ENCODE measurements around the gene SERPINE2. TPM values are rescaled to one million over a fixed set of nuclear protein-coding genes. Genes with fewer than 3 reads are reported as not detected.
A peak's percentile ranks its signal among the peaks of the same experiment; 100 is the strongest.

Gene SERPINE2
- total RNA-seq, 4 donors from 2014 or later, result 4.9 to 37.4 (median 15.8) TPM

DNA sequence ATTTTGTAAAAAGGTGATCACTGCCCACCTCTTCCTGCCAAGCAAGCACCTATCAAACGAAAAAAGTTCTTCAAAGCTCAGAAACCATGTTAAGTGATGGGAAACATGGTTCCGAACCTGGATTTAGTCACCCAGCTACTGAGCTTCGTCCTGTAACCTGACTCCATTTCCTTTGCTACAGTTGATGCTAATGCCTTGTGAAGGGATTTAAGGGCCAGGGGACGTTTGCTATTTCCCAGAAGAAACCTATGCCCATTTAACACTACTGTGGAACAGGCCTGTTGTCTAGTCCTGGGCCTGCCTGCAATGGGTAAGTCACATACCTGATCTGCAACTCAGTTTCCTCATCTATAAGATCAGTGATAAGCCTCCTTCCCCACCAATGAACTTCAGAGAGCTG, 14.8 kb downstream of the SERPINE2 start:
- H3K9me3 ChIP-seq, result no peaks in the 10 kb centered on the region
- intact Hi-C loops (cut with DNase I; ENCODE audit: low total_unique reads), result no loop called here
- in situ Hi-C loops (cut with MboI; ENCODE audit: low pct_ligation_motif_present in 1 of 4, low pct_unique_long_range_greater_than_20kb in 1 of 4, low sequenced_read_pairs in 3 of 4), result no loop called here
- no peak overlapping the region for H3K27ac ChIP-seq
- TF ChIP-seq POLR2A (IDR thresholded peaks at IDR 0.05) (no peak), EP300 (IDR thresholded peaks at IDR 0.05; ENCODE audit: low read depth) (no peak), POLR2AphosphoS5 (IDR thresholded peaks at IDR 0.05) (no peak)
- TF ChIP-seq, protein P1, sequence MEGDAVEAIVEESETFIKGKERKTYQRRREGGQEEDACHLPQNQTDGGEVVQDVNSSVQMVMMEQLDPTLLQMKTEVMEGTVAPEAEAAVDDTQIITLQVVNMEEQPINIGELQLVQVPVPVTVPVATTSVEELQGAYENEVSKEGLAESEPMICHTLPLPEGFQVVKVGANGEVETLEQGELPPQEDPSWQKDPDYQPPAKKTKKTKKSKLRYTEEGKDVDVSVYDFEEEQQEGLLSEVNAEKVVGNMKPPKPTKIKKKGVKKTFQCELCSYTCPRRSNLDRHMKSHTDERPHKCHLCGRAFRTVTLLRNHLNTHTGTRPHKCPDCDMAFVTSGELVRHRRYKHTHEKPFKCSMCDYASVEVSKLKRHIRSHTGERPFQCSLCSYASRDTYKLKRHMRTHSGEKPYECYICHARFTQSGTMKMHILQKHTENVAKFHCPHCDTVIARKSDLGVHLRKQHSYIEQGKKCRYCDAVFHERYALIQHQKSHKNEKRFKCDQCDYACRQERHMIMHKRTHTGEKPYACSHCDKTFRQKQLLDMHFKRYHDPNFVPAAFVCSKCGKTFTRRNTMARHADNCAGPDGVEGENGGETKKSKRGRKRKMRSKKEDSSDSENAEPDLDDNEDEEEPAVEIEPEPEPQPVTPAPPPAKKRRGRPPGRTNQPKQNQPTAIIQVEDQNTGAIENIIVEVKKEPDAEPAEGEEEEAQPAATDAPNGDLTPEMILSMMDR (IDR thresholded peaks at IDR 0.05), result no peak
- peaks cover 0 to 15% (median 0%) of the 10 kb centered on the region in 4 donors for H3K4me1 ChIP-seq
- no peaks in the 10 kb centered on the region for H3K27me3 ChIP-seq
- H3K4me3 ChIP-seq, result no peak overlapping the region
- no peaks in the 10 kb centered on the region for H3K36me3 ChIP-seq
- WGBS, 2 donors (ENCODE audit: low coverage in 1 of 2), result 83 to 100% methylated on average over 1 to 4 of the region's 4 CpGs
- no peak for DNase-seq

DNA sequence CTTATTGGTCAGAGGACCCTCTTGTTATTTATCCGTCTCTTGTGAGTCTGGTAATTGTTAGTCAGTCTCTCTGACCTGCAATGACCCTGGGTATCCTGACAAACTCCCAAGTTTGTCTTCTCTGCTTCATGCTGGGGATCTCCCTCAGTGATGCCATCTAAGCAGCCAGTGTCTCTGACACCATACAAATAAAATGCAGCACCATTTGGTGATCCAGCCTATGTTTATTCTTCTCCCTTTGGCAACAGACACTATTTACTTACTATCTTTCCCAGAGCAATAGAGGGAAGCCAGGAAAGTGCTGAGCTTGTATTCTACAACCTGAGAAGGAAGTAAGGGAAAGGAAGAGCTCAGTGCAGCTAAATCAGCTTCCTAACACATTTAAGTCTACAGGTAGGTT, 15.9 kb downstream of the SERPINE2 start:
- in situ Hi-C loops (cut with MboI; ENCODE audit: low pct_ligation_motif_present in 1 of 4, low pct_unique_long_range_greater_than_20kb in 1 of 4, low sequenced_read_pairs in 3 of 4), result no loop called here
- Histone ChIP-seq H3K27ac (peak overlapping the region; percentile 26 to 42 (median 38)), H3K4me1 (peaks cover 0 to 15% (median 0%) of the 10 kb centered on the region in 4 donors), H3K36me3 (no peaks in the 10 kb centered on the region), H3K9me3 (no peaks in the 10 kb centered on the region), H3K4me3 (no peak overlapping the region), H3K27me3 (no peaks in the 10 kb centered on the region)
- peak in 1 of 3 donors; percentile 44 for TF ChIP-seq POLR2AphosphoS5 (IDR thresholded peaks at IDR 0.05)
- TF ChIP-seq EP300 (IDR thresholded peaks at IDR 0.05; ENCODE audit: low read depth), result no peak
- intact Hi-C loops (cut with DNase I; ENCODE audit: low total_unique reads), result no loop called here
- WGBS, 2 donors (ENCODE audit: low coverage in 1 of 2), result 70% methylated on average over 1 of the region's 1 CpG; no CpG with 5 or more reads in 1 of the 2 donors
- DNase-seq, result no peak

DNA sequence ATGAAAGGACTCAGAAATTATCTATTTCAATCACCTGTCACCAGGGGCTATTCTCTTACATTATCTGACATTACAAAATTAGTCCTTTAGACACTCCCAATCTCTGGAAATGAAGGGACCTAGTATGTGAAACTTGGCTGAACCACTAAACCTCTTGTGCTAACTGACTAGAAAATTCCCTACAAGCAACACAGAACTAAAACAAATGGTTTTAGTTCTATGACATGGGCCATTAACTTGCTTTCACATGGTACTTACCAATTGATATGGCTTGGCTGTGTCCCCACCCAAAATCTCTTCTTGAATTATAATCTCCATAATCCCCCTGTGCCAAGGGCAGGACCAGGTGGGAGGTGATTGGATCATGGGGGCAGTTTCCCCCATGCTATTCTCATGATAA, 16.6 kb downstream of the SERPINE2 start:
- Histone ChIP-seq H3K4me3 (no peak overlapping the region), H3K9me3 (no peaks in the 10 kb centered on the region), H3K27ac (peak overlapping the region in 1 of 4 donors; percentile 41), H3K4me1 (peaks cover 0 to 15% (median 0%) of the 10 kb centered on the region in 4 donors), H3K27me3 (no peaks in the 10 kb centered on the region), H3K36me3 (no peaks in the 10 kb centered on the region)
- TF ChIP-seq EP300 (IDR thresholded peaks at IDR 0.05; ENCODE audit: low read depth), result no peak
- no peak for TF ChIP-seq POLR2AphosphoS5 (IDR thresholded peaks at IDR 0.05)
- TF ChIP-seq, protein P1 (IDR thresholded peaks at IDR 0.05), result no peak
- TF ChIP-seq POLR2A (IDR thresholded peaks at IDR 0.05), result no peak
- in situ Hi-C loops (cut with MboI; ENCODE audit: low pct_ligation_motif_present in 1 of 4, low pct_unique_long_range_greater_than_20kb in 1 of 4, low sequenced_read_pairs in 3 of 4), result no loop called here
- DNase-seq, result no peak
- intact Hi-C loops (cut with DNase I; ENCODE audit: low total_unique reads), result no loop called here

DNA sequence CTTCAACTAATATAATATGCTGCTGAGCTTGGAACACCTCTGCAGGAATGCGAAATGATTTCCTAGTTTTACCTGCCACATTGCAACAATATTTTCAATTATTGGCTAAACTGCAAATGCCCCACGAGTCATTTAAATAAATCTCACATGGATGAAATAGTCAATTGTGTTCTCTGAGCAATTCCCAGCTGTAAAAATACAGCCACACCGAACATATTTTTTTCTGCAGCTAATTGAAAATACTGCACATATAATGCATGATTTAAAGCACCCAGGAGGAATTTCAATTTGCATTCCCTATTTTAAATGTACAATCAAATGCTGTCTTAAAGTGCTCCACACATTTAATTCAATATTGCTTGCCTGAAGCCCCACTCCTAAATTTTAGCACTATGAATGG, 18.6 kb downstream of the SERPINE2 start:
- H3K9me3 ChIP-seq, result no peaks in the 10 kb centered on the region
- 77% methylated on average over 3 of the region's 3 CpGs for WGBS, 2 donors (ENCODE audit: low coverage in 1 of 2)
- TF ChIP-seq POLR2A (IDR thresholded peaks at IDR 0.05), result no peak
- TF ChIP-seq, protein P1 (IDR thresholded peaks at IDR 0.05), result no peak
- TF ChIP-seq EP300 (IDR thresholded peaks at IDR 0.05; ENCODE audit: low read depth), result no peak
- no peak for TF ChIP-seq POLR2AphosphoS5 (IDR thresholded peaks at IDR 0.05)
- intact Hi-C loops (cut with DNase I; ENCODE audit: low total_unique reads) (no loop called here), in situ Hi-C loops (cut with MboI; ENCODE audit: low pct_ligation_motif_present in 1 of 4, low pct_unique_long_range_greater_than_20kb in 1 of 4, low sequenced_read_pairs in 3 of 4) (no loop called here)
- no peaks in the 10 kb centered on the region for H3K36me3 ChIP-seq
- DNase-seq, result no peak
- no peak overlapping the region for H3K27ac ChIP-seq
- no peaks in the 10 kb centered on the region for H3K27me3 ChIP-seq
- no peak overlapping the region for H3K4me3 ChIP-seq
- peaks cover 0 to 15% (median 0%) of the 10 kb centered on the region in 4 donors for H3K4me1 ChIP-seq

DNA sequence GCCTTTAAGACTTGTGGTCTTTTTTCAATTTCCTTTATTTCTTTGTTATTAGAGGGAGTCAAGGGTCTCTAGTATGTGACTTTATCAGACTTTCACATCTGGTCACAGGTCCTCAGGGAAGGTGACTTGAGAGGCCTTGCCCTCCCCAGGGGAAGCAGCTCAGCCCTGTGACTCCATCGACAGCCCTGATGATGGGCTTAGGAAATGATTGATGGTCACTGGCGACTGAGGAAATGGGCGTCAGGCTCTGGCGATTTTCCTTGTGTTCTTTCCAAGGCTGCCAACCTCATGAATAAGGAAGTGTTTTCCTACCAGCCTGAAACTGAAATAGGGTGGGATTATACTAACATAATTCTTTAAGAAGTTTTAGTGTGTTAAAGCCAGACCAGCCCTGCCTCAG, 21.1 kb downstream of the SERPINE2 start:
- no peaks in the 10 kb centered on the region for H3K27me3 ChIP-seq
- H3K27ac ChIP-seq, result no peak overlapping the region
- H3K9me3 ChIP-seq, result no peaks in the 10 kb centered on the region
- H3K36me3 ChIP-seq, result no peaks in the 10 kb centered on the region
- intact Hi-C loops (cut with DNase I; ENCODE audit: low total_unique reads), result no loop called here
- no peak overlapping the region for H3K4me3 ChIP-seq
- no peak for DNase-seq
- H3K4me1 ChIP-seq, result peaks cover 0 to 6% (median 0%) of the 10 kb centered on the region in 4 donors
- in situ Hi-C loops (cut with MboI; ENCODE audit: low pct_ligation_motif_present in 1 of 4, low pct_unique_long_range_greater_than_20kb in 1 of 4, low sequenced_read_pairs in 3 of 4), result no loop called here
- TF ChIP-seq EP300 (IDR thresholded peaks at IDR 0.05; ENCODE audit: low read depth), result no peak
- TF ChIP-seq, protein P1 (IDR thresholded peaks at IDR 0.05), result no peak
- no peak for TF ChIP-seq POLR2AphosphoS5 (IDR thresholded peaks at IDR 0.05)
- TF ChIP-seq POLR2A (IDR thresholded peaks at IDR 0.05), result no peak
- 60 to 74% methylated on average over 1 to 4 of the region's 4 CpGs for WGBS, 2 donors (ENCODE audit: low coverage in 1 of 2)
